PC-9 (cell line): ENCODE measurements around the gene KLF13. TPM values are rescaled to one million over a fixed set of nuclear protein-coding genes. Genes with fewer than 3 reads are reported as not detected.

Experiments used
- BruUV-seq: library from RNA; stranded (reverse); fragments of 400-500 nt; replicated peaks from 2 replicates; lab custom pipeline; 2021; lab: Mats Ljungman, UMichigan
- CTCF ChIA-PET: fragments of 300-600 bp; sonication (Branson Sonifier 250); formaldehyde crosslinking; loops from one replicate; lab custom pipeline; 2022; ENCODE audit warnings: antibody characterized with exemption; lab: Charles Lee
- POLR2A ChIA-PET: fragments of 300-600 bp; sonication (Branson Sonifier 250); formaldehyde crosslinking; loops from one replicate; lab custom pipeline; 2022; ENCODE audit warnings: antibody characterized with exemption; ENCODE audit not compliant: unreplicated experiment; lab: Charles Lee
- DNase-seq, 2 experiments: peaks; one replicate each; pipeline versions ENCODE4 v3.0.0 to v3.0.0-alpha.2; 2015 to 2022; ENCODE audit warnings: mixed read lengths in 1 of 2
- H2AFZ ChIP-seq: fragments of 200-600 bp; sonication (generic); 2 replicates; pipeline ENCODE4 v1.8.1; 2017; ENCODE audit warnings: antibody characterized with exemption
- H3F3A ChIP-seq: fragments of 200-600 bp; sonication (generic); 2 replicates; pipeline ENCODE4 v1.8.1; 2017; ENCODE audit warnings: antibody characterized with exemption, mild to moderate bottlenecking, low read depth; ENCODE audit not compliant: insufficient read depth
- H3K27ac ChIP-seq: fragments of 200-600 bp; sonication (generic); 2 replicates; pipeline ENCODE4 v1.6.1; 2016; ENCODE audit warnings: mixed run types
- H3K27me3 ChIP-seq: fragments of 200-600 bp; sonication (generic); 2 replicates; pipeline ENCODE4 v1.6.1; 2016; ENCODE audit warnings: low read depth, mixed run types; ENCODE audit not compliant: insufficient read depth
- H3K36me3 ChIP-seq: fragments of 200-600 bp; sonication (generic); 2 replicates; pipeline ENCODE4 v1.6.1; 2016; ENCODE audit warnings: low read depth, mixed run types
- H3K4me1 ChIP-seq: fragments of 200-600 bp; sonication (generic); replicated peaks from 2 replicates; pipeline ENCODE4 v1.6.1; 2016; ENCODE audit warnings: mixed run types; ENCODE audit not compliant: insufficient read depth
- H3K4me2 ChIP-seq: fragments of 200-600 bp; sonication (generic); 2 replicates; pipeline ENCODE4 v1.6.1; 2017; ENCODE audit warnings: mixed run types
- H3K4me3 ChIP-seq: fragments of 200-600 bp; sonication (generic); 2 replicates; pipeline ENCODE4 v1.6.1; 2016; ENCODE audit warnings: mixed run types
- H3K79me2 ChIP-seq: fragments of 200-600 bp; sonication (generic); 2 replicates; pipeline ENCODE4 v1.6.1; 2017; ENCODE audit warnings: low read depth, mixed run types
- H3K9me2 ChIP-seq: fragments of 200-600 bp; sonication (generic); 2 replicates; pipeline ENCODE4 v1.8.1; 2017; ENCODE audit warnings: mild to moderate bottlenecking; ENCODE audit not compliant: insufficient read depth
- H3K9me3 ChIP-seq: fragments of 200-600 bp; sonication (generic); 2 replicates; pipeline ENCODE4 v1.8.1; 2016; ENCODE audit warnings: low read depth; ENCODE audit not compliant: insufficient read depth
- H4K20me1 ChIP-seq: fragments of 200-600 bp; sonication (generic); 2 replicates; pipeline ENCODE4 v1.8.1; 2017; ENCODE audit not compliant: insufficient read depth
- CTCF ChIP-seq: fragments of 200-600 bp; sonication (generic); conservative IDR thresholded peaks from 2 replicates; pipeline ENCODE4 v1.6.1; 2017; ENCODE audit warnings: mixed run types, antibody characterized with exemption, mild to moderate bottlenecking, moderate library complexity
- EZH2 ChIP-seq: fragments of 200-600 bp; sonication (generic); IDR thresholded peaks from 2 replicates; pipeline ENCODE4 v1.8.0; 2017; ENCODE audit warnings: antibody characterized with exemption, low read depth
- intact Hi-C: fragments of 100-400 bp; cut with micrococcal nuclease; formaldehyde crosslinking; loops from one replicate; pipeline ENCODE4 v1.10.0; 2022; ENCODE audit not compliant: unreplicated experiment
- total RNA-seq: library from RNA; stranded (reverse); gene quantifications from 2 replicates; pipeline ENCODE4 v1.2.3, GENCODE V29; 2021

KLF13 gene
- total RNA-seq, 1 experiment from 2014 or later, result 3.4 TPM

DNA sequence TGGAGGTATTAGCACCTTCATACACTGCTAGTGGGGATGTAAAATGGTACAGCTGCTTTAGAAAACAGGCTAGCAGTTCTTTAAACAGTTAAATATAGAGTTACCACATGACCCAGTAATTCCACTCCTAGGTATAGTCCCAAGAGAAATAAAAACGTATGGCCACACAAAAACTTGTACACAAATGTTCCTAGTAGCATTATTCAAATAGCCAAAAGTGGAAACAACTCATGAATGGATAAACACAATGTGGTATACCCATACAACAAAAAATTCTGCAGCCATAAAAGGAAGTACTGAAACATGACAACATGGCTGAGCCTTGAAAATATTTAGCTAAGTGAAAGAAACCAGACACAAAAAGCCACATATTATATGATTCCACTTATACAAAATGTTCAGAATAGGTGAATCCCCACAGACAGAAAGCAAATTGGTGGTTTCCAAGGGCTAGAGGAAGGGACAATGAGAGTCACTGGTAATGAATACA, 40.8 kb upstream of the KLF13 start:
- no peaks in the 10 kb centered on the region for H3K9me3 ChIP-seq
- no peak overlapping the region for H3K4me2 ChIP-seq
- intact Hi-C loops, result no loop called here
- H3F3A ChIP-seq, result no peaks in the 10 kb centered on the region
- H2AFZ ChIP-seq, result no peak overlapping the region
- no peak overlapping the region for H3K27ac ChIP-seq
- TF ChIP-seq EZH2 (no peak), CTCF (no peak)
- peaks cover 14% of the 10 kb centered on the region for H3K27me3 ChIP-seq
- H3K79me2 ChIP-seq, result no peaks in the 10 kb centered on the region
- no peaks in the 10 kb centered on the region for H3K9me2 ChIP-seq
- H3K4me3 ChIP-seq, result no peak overlapping the region
- H3K36me3 ChIP-seq, result no peaks in the 10 kb centered on the region
- DNase-seq, result no peak
- ChIA-PET POLR2A (no interaction called here), CTCF (no interaction called here)
- no peaks in the 10 kb centered on the region for H3K4me1 ChIP-seq
- no TSS peak for BruUV-seq
- H4K20me1 ChIP-seq, result no peaks in the 10 kb centered on the region

DNA sequence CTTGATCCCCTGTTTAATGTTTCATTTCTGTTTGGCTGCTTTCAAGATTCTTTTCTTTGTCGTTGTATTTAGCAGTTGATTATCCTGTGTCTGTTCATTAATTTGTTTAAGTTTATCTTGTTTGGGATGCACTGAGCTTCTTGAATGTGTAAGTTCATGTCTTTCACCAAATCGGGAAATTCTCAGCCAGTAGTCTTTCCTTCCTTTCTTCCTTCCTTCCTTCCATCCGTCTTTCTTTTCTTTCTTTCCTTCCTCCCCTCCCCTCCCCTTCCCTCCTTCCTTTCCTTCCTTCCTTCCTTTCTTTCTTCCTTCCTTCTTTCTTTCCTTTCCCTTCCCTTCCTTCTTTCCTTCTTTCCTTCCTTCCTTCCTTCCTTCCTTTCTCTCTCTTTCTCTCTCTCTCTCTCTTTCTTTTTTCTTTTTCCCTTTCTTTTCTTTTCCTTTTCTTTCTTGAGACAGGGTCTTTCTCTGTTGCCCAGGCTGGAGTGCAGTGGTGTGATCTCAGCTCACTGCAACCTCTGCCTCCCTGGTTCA, 35.5 kb upstream of the KLF13 start:
- ChIA-PET CTCF (no interaction called here), POLR2A (no interaction called here)
- intact Hi-C loops, result no loop called here
- Histone ChIP-seq H3K4me1 (no peaks in the 10 kb centered on the region), H2AFZ (no peak overlapping the region), H3K4me2 (no peak overlapping the region), H3K36me3 (no peaks in the 10 kb centered on the region), H3K4me3 (no peak overlapping the region), H3K27ac (no peak overlapping the region), H3F3A (no peaks in the 10 kb centered on the region), H3K9me2 (no peaks in the 10 kb centered on the region), H3K9me3 (no peaks in the 10 kb centered on the region), H3K79me2 (no peaks in the 10 kb centered on the region), H4K20me1 (no peaks in the 10 kb centered on the region), H3K27me3 (peaks cover 9% of the 10 kb centered on the region; the same call in 1 of the 2 replicates)
- TF ChIP-seq CTCF, result no peak
- TF ChIP-seq EZH2, result no peak
- no peak for DNase-seq
- BruUV-seq, result no TSS peak

GRCh38 chr15:31292391-31293015, 34.1 kb upstream of the KLF13 start:
- Histone ChIP-seq H3K4me1 (no peaks in the 10 kb centered on the region), H3K9me2 (no peaks in the 10 kb centered on the region), H3K27me3 (peaks cover 21% of the 10 kb centered on the region), H3K36me3 (no peaks in the 10 kb centered on the region), H2AFZ (no peak overlapping the region), H3K79me2 (no peaks in the 10 kb centered on the region), H3K4me3 (no peak overlapping the region), H3K27ac (no peak overlapping the region), H3K4me2 (no peak overlapping the region), H3K9me3 (no peaks in the 10 kb centered on the region), H3F3A (no peaks in the 10 kb centered on the region), H4K20me1 (no peaks in the 10 kb centered on the region)
- ChIA-PET POLR2A (no interaction called here), CTCF (no interaction called here)
- no peak for DNase-seq
- TF ChIP-seq EZH2, result no peak
- TF ChIP-seq CTCF, result no peak
- intact Hi-C loops, result no loop called here
- BruUV-seq, result no TSS peak
